GM20000 (cell line): Measurements from ENCODE around the gene DCAKD.

ENCODE experiments used
- DNase-seq: peaks from one replicate; pipeline ENCODE4 v3.0.0; 2012; ENCODE audit warnings: low spot score
- CTCF ChIP-seq: IDR thresholded peaks from 2 replicates; pipeline ENCODE4 v1.5.1; 2012; ENCODE audit warnings: mild to moderate bottlenecking, control low read depth; ENCODE audit errors: extremely low read depth, missing control alignments

DCAKD gene

GRCh38 chr17:45036691-45037090 lies 14.7 kb downstream of the DCAKD start:
- DNase-seq, result no peak
- TF ChIP-seq CTCF, result no peak

- no peak for DNase-seq
- TF ChIP-seq CTCF, result no peak
These were observed 15.6 kb downstream of the DCAKD start for GRCh38 chr17:45035848-45036247.

GRCh38 chr17:45034599-45034998 lies 16.8 kb downstream of the DCAKD start:
- no peak for DNase-seq
- TF ChIP-seq CTCF, result no peak

GRCh38 chr17:45032174-45032541 lies 19.3 kb downstream of the DCAKD start:
- no peak for DNase-seq
- no peak for TF ChIP-seq CTCF

- no peak for DNase-seq
These were observed 19.9 kb downstream of the DCAKD start for GRCh38 chr17:45031231-45032173.

GRCh38 chr17:45030733-45031132 lies 20.7 kb downstream of the DCAKD start:
- DNase-seq, result no peak
- no peak for TF ChIP-seq CTCF

More at GRCh38 chr17:45031231-45032173, 19.9 kb downstream of the DCAKD start:
- no peak for TF ChIP-seq CTCF

GRCh38 chr17:45029758-45030423 lies 21.5 kb downstream of the DCAKD start:
- DNase-seq, result peak; percentile 61

More at GRCh38 chr17:45029758-45030423, 21.5 kb downstream of the DCAKD start:
- TF ChIP-seq CTCF, result no peak
